Heart left ventricle (tissue), 16 donors: Measurements from ENCODE around the gene OTOS. TPM values are rescaled to one million over a fixed set of nuclear protein-coding genes. Genes with fewer than 3 reads are reported as not detected.

Experiments
- ATAC-seq, 4 donors: fragments of 200-7000 bp; cut with Tn5 transposase; one replicate each; pipeline ENCODE4 v1.9.1; 2020 to 2022; ENCODE audit warnings: moderate library complexity in 4 of 4, mild to moderate bottlenecking in 3 of 4, moderate number of reproducible peaks in 1 of 4
- DNase-seq, 5 donors: peaks; one replicate each; pipeline ENCODE4 v3.0.0-alpha.2; 2020
- H3K27ac ChIP-seq, 12 donors: fragments of 200-600 bp; sonication (generic) in 4 of 12; one replicate each; pipeline versions ENCODE4 v1.5.0 to v1.8.0; 2016 to 2022; ENCODE audit warnings: mild to moderate bottlenecking in 2 of 12
- H3K27me3 ChIP-seq, 9 donors: fragments of 200-600 bp; sonication (generic) in 2 of 9; one replicate each; pipeline versions ENCODE4 v1.5.1 to v1.8.0; 2016 to 2022; ENCODE audit warnings: mild to moderate bottlenecking in 3 of 9
- H3K36me3 ChIP-seq, 9 donors: fragments of 200-600 bp; sonication (generic) in 2 of 9; one replicate each; pipeline versions ENCODE4 v1.5.0 to v1.8.0; 2018 to 2022; ENCODE audit warnings: mild to moderate bottlenecking in 2 of 9
- H3K4me1 ChIP-seq, 12 donors: fragments of 200-600 bp; sonication (generic) in 4 of 12; one replicate each; pipeline versions ENCODE4 v1.5.0 to v1.8.0; 2016 to 2022; ENCODE audit warnings: mild to moderate bottlenecking in 3 of 12
- H3K4me3 ChIP-seq, 12 donors: fragments of 200-600 bp; sonication (generic) in 4 of 12; one replicate each; pipeline versions ENCODE4 v1.5.0 to v1.8.0; 2017 to 2022; ENCODE audit warnings: mild to moderate bottlenecking in 9 of 12, moderate library complexity in 4 of 12
- H3K9me3 ChIP-seq, 12 donors: fragments of 200-600 bp; sonication (generic) in 4 of 12; one replicate each; pipeline versions ENCODE4 v1.5.0 to v1.8.0; 2016 to 2022; ENCODE audit warnings: mild to moderate bottlenecking in 1 of 12
- POLR2A ChIP-seq, 2 donors: fragments of 450-650 bp; IDR thresholded peaks; one replicate each; pipeline ENCODE4 v1.6.1; 2017; ENCODE audit warnings: antibody characterized with exemption in 2 of 2, mild to moderate bottlenecking in 2 of 2, moderate library complexity in 2 of 2
- WGBS, 4 donors: extraction: QIAGEN DNeasy Blood & Tissue Kit in 2 of 4; methylation state at CpG; one replicate each; pipeline versions ENCODE4 v1.1.5 to v1.1.7; 2013 to 2018; 5-methylcytosine and 5-hydroxymethylcytosine counted together
- intact Hi-C, 10 donors: fragments of 100-400 bp; cut with DNase I; formaldehyde crosslinking; loops; one replicate each; pipeline versions ENCODE4 v1.11.1 to v1.14.2; 2022
- polyA plus RNA-seq, 2 donors: library from polyadenylated mRNA; stranded (reverse); fragments of 200-250 nt; gene quantifications; one replicate each; pipeline ENCODE4 v1.2.3, GENCODE V29; 2013
- total RNA-seq, 9 donors: library from RNA; depleted of rRNA in 2 of 9; stranded (reverse); fragments of >200 nt in 2 of 9; fragmentation: NEBNext Ultra II Directional in 3 of 9; extraction: Animal tissue kit (Norgen Biotek cat#: 25700) in 3 of 9; gene quantifications; one replicate each; pipeline versions ENCODE4 v1.1.0 to v1.2.4, GENCODE V29; 2016 to 2023
- TF ChIP-seq, protein P1 (sequence below), 12 donors: fragments of 200-600 bp; sonication (generic) in 4 of 12; IDR thresholded peaks; one replicate each; pipeline versions ENCODE4 v1.5.0 to v1.8.0; 2018 to 2022; ENCODE audit warnings: antibody characterized with exemption in 12 of 12, mild to moderate bottlenecking in 5 of 12
- donor health status: ischemic (EF 13 %, LVEDD 7.1; RV severe dilation, severe dysfunction).
- donor health status: healthy with polysubstance abuse.
- donor health status: DM: no; HTN: yes; CAD: no.
- donor health status: DM: no; HTN: no; CAD: no.
- donor health status: ischemic (EF 25% LVEDD 6.9; RV normal size, moderate dysfunction).
- donor health status: ischemic (EF 25% LVEDD 5.7; RV mildly dilated, moderate dysfunction).
- donor health status: healthy.
- donor health status: DM: yes; HTN: yes; CAD: no.
- donor health status: ischemic (EF 35%, LVEDD 5.7; RV mildly dilated, moderate dysfunction).
- donor health status: nonischemic (EF 11% LVEDD 7.7; RV severe dilation, severe dysfunction).
- donor health status: DM: yes; HTN: yes; CAD: no.
- donor health status: PGD.
- donor health status: ischemic (EF 29% LVEDD 5.4; RV normal size, mild dysfunction).
- donor health status: nonischemic (EF 23%, LVEDD 6.1; RV moderate dilation, normal function).

Gene OTOS
- total and polyA plus RNA-seq, 11 donors = 1.1 TPM; not detected in 10

DNA sequence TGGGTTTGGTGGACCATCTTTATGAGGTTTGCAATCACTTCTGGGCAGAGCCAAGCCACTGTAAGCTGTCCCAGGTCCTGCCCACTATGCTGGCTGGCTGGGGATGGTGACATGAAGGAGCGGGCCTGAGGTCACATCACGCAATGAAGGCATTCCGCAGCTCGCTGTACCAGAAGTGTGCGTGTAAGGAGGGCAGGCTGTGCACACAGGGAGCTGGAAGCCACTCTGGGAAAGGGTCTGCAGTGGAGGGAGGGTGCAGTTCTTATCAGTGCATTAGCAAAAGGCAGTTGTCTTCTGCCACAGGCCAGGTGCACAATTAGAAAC lies 16.7 kb upstream of the OTOS start:
- TF ChIP-seq, protein P1, sequence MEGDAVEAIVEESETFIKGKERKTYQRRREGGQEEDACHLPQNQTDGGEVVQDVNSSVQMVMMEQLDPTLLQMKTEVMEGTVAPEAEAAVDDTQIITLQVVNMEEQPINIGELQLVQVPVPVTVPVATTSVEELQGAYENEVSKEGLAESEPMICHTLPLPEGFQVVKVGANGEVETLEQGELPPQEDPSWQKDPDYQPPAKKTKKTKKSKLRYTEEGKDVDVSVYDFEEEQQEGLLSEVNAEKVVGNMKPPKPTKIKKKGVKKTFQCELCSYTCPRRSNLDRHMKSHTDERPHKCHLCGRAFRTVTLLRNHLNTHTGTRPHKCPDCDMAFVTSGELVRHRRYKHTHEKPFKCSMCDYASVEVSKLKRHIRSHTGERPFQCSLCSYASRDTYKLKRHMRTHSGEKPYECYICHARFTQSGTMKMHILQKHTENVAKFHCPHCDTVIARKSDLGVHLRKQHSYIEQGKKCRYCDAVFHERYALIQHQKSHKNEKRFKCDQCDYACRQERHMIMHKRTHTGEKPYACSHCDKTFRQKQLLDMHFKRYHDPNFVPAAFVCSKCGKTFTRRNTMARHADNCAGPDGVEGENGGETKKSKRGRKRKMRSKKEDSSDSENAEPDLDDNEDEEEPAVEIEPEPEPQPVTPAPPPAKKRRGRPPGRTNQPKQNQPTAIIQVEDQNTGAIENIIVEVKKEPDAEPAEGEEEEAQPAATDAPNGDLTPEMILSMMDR (IDR thresholded peaks at IDR 0.05) = no peak
- no peak for TF ChIP-seq POLR2A (IDR thresholded peaks at IDR 0.05)
- intact Hi-C loops = no loop called here
- no peak overlapping the region for H3K4me3 ChIP-seq
- H3K36me3 ChIP-seq = no peaks in the 10 kb centered on the region
- 74 to 93% (median 84%) methylated on average over 5 of the region's 5 CpGs for WGBS, 4 donors
- H3K27me3 ChIP-seq = peaks cover 0 to 11% (median 0%) of the 10 kb centered on the region in 9 donors
- H3K27ac ChIP-seq = no peak overlapping the region
- ATAC-seq (no peak), DNase-seq (peak in 1 of 5 donors; percentile 8)
- H3K9me3 ChIP-seq = no peaks in the 10 kb centered on the region
- H3K4me1 ChIP-seq = no peaks in the 10 kb centered on the region

DNA sequence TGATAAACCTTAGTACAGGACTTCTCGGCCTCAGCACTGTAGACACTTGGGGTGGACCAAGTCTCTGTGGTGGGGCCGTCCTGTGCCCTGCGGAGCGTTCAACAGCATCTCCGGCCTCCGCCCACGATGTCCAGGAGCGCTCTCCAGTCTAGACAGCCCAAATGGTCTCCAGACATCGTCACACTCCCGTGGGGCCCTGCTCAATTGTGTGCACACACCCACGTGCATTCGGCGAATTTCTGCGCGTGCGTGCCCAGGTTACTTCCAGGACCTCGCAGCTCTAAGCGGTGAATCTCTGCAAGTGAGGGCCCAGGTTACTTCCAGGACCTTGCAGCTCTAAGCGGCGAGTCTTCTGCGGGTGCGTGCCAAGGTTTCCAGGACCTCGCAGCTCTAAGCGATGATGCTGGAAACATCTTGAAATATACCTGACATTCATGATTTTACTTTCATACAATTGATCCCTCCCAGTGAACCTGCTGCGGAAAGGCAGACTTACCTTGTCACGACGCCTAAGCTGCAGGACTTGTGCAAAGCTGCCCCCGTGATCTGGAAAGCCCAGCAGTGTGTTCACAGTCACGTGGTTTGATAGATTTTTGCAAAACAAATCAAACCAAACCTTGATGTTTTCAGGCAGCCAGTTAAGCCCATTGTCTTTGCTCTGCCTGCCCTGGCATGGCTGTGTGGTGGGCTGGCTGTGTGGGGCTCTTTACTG lies 16.1 kb upstream of the OTOS start:
- WGBS, 4 donors = 76 to 86% (median 83%) methylated on average over 29 of the region's 29 CpGs
- Histone ChIP-seq H3K4me3 (no peak overlapping the region), H3K4me1 (no peaks in the 10 kb centered on the region), H3K27me3 (peaks cover 0 to 11% (median 0%) of the 10 kb centered on the region in 9 donors), H3K9me3 (no peaks in the 10 kb centered on the region), H3K27ac (no peak overlapping the region), H3K36me3 (no peaks in the 10 kb centered on the region)
- intact Hi-C loops = no loop called here
- DNase-seq (peak in 1 of 5 donors; percentile 37), ATAC-seq (no peak)
- TF ChIP-seq, protein P1 (IDR thresholded peaks at IDR 0.05) = no peak
- TF ChIP-seq POLR2A (IDR thresholded peaks at IDR 0.05) = no peak

DNA sequence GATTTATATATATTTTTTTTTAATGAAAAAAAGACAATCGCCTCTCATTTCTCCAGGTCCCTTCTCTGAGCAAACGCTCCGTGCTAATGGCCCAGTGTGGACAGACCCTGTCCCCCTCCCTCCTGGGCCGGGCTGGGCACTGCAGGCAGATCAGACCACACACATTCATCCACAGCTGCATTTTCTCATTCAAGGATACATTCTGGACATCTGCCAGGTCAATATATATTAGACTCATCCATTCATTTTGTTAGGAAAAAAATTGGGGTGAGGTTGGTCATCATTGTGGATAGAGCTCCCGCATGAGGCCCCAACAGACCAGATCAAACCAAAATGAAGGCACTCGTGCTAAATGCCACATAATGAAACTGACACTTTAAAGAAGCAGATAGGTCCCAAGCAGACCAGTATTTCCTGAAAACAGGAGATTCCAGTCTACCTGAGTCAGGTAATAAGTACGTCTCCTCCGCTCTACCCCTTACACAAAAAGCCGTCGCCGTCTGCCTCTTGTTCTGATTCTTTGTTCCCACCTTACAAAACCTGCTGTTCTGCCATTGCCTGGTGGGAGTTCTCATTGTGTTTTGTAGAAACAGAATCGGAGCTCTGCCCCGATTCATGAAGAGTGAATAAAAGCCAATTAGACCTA lies 15.4 kb upstream of the OTOS start:
- no peak for ATAC-seq
- Histone ChIP-seq H3K9me3 (no peaks in the 10 kb centered on the region), H3K27ac (no peak overlapping the region), H3K27me3 (peaks cover 0 to 11% (median 0%) of the 10 kb centered on the region in 9 donors), H3K4me3 (no peak overlapping the region), H3K36me3 (no peaks in the 10 kb centered on the region), H3K4me1 (no peaks in the 10 kb centered on the region)
- TF ChIP-seq, protein P1 (IDR thresholded peaks at IDR 0.05) = no peak
- no peak for TF ChIP-seq POLR2A (IDR thresholded peaks at IDR 0.05)
- 80 to 91% (median 84%) methylated on average over 13 of the region's 13 CpGs for WGBS, 4 donors
- DNase-seq = no peak
- intact Hi-C loops = no loop called here

DNA sequence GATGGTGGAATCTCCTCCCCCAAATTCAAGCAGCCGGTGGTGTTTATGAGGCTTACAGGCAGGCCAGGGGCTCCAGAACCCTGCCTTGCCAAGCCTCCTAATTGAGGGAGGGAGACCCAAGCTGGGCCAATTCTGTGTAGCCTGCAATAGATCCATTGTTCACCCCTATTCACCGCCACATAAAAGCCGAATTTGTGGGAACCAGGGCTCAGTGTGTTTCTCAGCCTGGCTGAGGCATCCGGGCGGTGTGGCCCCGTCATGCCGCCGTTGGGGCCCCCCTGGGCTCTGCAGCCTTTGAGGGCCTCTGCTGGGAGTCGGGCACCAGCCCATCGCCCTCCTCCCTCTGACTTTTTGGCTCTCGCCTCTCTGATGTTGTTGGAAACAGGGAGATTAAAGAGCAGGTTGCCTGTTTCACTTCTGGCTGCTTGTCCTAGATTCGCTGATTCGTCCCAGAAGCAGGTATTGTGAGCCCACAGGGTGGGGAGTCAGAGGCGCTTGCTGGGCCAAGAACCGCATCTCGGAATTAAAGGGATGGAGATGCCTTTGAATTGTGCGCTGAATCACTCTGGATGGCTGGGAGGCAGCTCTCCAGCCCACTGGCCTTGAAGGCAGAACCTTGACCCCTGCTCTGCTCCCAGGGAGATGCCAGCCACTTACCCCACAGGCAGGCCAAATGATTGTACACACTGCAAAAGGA lies 14.7 kb upstream of the OTOS start:
- 72 to 81% (median 74%) methylated on average over 11 to 17 of the region's 17 CpGs for WGBS, 4 donors

More for the DNA sequence above, 14.7 kb upstream of the OTOS start:
- no peaks in the 10 kb centered on the region for H3K36me3 ChIP-seq
- peaks cover 0 to 15% (median 0%) of the 10 kb centered on the region in 9 donors for H3K27me3 ChIP-seq
- H3K4me1 ChIP-seq = no peaks in the 10 kb centered on the region
- intact Hi-C loops = no loop called here
- no peak for ATAC-seq
- no peak overlapping the region for H3K27ac ChIP-seq
- no peaks in the 10 kb centered on the region for H3K9me3 ChIP-seq
- no peak for TF ChIP-seq POLR2A (IDR thresholded peaks at IDR 0.05)
- TF ChIP-seq, protein P1 (IDR thresholded peaks at IDR 0.05) = no peak
- no peak overlapping the region for H3K4me3 ChIP-seq
- peak in 1 of 5 donors; percentile 46 for DNase-seq
